NCI-H1105 (cell line): Measurements from ENCODE around the gene B2M.
"Not testable (repeated sequence)": the region's sequence is repeated elsewhere in the genome, so short reads cannot be mapped to it uniquely, and the experiment has no call there.

Experiments
- DNase-seq: peaks from one replicate; lab custom pipeline; 2025; lab: John Stamatoyannopoulos, UW

Gene B2M

DNA sequence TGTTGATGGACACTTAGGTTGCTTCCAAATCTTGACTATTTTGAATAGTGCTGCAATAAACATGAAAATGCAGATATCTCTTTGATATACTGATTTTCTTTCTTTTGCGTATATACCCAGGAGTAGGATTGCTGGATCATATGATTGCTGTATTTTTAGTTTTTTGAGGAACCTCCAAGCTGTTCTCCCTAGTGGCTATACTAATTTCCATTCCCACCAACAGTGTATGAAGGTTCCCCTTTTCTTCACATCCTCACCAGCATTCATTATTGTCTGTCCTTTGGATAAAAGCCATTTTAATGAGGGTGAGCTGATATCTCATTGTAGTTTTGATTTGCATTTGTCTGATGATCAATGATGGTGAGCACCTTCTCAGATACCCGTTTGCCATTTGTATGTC lies 12.7 kb upstream of the B2M start:
- no peak for DNase-seq

DNA sequence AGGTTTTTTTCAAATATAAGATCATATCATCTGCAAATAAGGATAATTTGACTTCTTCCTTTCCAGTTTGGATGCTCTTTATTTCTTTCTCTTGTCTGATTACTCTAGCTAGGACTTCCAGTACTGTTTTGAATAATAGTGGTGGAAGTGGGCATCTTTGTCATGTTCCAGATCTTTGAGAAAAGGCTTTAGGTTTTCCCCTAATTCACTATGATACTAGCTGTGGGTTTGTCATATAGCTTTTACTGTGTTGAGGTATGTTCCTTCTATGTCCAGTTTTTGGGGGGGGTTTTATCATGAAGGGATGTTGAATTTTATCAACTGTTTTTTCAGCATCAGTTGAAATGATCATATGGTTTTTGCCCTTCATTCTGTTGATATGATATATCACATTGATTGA lies 10.6 kb upstream of the B2M start:
- not testable (repeated sequence) for DNase-seq

DNA sequence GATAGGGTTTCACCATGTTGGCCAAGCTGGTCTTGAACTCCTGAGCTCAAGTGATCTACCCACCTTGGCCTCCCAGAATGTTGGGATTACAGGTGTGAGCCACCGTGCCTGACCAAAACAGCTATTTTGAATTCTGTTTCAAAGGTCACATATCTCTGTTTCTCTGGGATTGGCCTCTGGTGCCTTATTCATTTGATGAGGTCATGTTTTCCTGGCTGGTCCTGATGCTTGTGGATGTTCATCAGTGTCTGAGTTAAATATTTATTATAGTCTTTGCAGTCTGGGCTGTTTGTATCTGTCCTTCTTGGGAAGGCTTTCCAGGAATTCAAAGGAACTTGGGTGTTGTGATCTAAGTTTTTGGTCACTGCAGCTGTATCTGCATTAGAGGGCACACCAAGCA lies 5.3 kb upstream of the B2M start:
- no peak for DNase-seq

DNA sequence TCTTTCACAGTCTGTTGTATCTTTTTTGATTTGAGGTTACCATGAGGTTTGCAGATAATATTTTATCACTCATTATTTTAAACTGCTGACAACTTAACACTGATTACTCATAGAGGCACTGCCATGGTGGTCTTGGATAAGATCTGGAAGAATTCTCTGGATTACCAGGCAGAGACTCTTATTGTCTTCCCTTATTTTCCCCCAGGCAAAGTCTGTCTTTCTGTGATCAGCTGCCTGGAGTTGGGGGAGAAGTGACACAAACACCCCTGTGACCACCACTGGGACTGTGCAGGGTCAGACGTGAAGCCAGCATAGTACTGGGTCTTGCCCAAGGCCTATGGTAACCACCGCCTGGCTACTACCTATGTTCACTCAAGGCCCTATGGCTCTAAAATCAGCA lies 4.9 kb upstream of the B2M start:
- DNase-seq, result no peak

DNA sequence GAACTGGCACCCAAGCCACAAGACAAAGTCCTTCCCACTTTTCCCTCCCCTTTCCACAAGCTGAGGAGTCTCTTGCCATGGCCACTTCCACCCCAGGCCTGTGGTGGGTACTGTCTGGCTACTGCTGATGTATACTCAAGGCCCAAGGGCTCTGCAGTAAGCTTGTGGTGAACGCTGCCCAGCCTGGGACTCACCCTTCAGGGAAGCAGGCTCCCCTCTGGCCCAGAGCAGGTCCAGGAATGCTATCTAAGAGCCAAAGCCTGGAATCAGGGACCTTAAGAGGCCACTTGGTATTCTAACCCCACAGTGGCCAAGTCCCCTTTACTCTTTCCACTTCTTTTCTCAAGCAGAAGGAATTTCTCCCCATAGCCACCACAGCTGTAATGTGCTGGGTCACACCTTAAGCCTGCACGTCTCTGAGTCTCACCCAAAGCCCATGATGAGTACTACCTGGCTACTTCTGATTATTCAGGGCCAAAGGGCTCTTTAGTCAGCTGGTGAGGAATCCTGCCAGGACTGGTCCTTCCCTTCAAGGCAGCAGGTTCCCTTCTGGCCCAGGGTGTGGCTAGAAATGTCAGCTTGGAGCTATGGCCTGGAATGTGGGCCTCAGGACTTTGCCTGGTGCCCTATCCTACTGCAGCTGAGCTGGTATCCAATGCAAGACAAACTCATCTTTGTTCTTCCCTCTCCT lies 4.2 kb upstream of the B2M start:
- no peak for DNase-seq

DNA sequence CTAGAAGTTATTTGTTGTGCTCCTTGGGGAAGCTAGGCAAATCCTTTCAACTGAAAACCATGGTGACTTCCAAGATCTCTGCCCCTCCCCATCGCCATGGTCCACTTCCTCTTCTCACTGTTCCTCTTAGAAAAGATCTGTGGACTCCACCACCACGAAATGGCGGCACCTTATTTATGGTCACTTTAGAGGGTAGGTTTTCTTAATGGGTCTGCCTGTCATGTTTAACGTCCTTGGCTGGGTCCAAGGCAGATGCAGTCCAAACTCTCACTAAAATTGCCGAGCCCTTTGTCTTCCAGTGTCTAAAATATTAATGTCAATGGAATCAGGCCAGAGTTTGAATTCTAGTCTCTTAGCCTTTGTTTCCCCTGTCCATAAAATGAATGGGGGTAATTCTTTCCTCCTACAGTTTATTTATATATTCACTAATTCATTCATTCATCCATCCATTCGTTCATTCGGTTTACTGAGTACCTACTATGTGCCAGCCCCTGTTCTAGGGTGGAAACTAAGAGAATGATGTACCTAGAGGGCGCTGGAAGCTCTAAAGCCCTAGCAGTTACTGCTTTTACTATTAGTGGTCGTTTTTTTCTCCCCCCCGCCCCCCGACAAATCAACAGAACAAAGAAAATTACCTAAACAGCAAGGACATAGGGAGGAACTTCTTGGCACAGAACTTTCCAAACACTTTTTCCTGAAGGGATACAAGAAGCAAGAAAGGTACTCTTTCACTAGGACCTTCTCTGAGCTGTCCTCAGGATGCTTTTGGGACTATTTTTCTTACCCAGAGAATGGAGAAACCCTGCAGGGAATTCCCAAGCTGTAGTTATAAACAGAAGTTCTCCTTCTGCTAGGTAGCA lies 851 bp upstream of the B2M start:
- DNase-seq, result no peak

DNA sequence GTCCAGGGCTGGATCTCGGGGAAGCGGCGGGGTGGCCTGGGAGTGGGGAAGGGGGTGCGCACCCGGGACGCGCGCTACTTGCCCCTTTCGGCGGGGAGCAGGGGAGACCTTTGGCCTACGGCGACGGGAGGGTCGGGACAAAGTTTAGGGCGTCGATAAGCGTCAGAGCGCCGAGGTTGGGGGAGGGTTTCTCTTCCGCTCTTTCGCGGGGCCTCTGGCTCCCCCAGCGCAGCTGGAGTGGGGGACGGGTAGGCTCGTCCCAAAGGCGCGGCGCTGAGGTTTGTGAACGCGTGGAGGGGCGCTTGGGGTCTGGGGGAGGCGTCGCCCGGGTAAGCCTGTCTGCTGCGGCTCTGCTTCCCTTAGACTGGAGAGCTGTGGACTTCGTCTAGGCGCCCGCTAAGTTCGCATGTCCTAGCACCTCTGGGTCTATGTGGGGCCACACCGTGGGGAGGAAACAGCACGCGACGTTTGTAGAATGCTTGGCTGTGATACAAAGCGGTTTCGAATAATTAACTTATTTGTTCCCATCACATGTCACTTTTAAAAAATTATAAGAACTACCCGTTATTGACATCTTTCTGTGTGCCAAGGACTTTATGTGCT lies 527 bp downstream of the B2M start:
- peak; percentile 0 for DNase-seq

DNA sequence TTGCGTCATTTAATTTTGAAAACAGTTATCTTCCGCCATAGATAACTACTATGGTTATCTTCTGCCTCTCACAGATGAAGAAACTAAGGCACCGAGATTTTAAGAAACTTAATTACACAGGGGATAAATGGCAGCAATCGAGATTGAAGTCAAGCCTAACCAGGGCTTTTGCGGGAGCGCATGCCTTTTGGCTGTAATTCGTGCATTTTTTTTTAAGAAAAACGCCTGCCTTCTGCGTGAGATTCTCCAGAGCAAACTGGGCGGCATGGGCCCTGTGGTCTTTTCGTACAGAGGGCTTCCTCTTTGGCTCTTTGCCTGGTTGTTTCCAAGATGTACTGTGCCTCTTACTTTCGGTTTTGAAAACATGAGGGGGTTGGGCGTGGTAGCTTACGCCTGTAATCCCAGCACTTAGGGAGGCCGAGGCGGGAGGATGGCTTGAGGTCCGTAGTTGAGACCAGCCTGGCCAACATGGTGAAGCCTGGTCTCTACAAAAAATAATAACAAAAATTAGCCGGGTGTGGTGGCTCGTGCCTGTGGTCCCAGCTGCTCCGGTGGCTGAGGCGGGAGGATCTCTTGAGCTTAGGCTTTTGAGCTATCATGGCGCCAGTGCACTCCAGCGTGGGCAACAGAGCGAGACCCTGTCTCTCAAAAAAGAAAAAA lies 1.2 kb downstream of the B2M start:
- peak; percentile 13 for DNase-seq

DNA sequence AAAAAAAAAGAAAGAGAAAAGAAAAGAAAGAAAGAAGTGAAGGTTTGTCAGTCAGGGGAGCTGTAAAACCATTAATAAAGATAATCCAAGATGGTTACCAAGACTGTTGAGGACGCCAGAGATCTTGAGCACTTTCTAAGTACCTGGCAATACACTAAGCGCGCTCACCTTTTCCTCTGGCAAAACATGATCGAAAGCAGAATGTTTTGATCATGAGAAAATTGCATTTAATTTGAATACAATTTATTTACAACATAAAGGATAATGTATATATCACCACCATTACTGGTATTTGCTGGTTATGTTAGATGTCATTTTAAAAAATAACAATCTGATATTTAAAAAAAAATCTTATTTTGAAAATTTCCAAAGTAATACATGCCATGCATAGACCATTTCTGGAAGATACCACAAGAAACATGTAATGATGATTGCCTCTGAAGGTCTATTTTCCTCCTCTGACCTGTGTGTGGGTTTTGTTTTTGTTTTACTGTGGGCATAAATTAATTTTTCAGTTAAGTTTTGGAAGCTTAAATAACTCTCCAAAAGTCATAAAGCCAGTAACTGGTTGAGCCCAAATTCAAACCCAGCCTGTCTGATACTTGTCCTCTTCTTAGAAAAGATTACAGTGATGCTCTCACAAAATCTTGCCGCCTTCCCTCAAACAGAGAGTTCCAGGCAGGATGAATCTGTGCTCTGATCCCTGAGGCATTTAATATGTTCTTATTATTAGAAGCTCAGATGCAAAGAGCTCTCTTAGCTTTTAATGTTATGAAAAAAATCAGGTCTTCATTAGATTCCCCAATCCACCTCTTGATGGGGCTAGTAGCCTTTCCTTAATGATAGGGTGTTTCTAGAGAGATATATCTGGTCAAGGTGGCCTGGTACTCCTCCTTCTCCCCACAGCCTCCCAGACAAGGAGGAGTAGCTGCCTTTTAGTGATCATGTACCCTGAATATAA lies 2.0 kb downstream of the B2M start:
- peak; percentile 2 for DNase-seq

DNA sequence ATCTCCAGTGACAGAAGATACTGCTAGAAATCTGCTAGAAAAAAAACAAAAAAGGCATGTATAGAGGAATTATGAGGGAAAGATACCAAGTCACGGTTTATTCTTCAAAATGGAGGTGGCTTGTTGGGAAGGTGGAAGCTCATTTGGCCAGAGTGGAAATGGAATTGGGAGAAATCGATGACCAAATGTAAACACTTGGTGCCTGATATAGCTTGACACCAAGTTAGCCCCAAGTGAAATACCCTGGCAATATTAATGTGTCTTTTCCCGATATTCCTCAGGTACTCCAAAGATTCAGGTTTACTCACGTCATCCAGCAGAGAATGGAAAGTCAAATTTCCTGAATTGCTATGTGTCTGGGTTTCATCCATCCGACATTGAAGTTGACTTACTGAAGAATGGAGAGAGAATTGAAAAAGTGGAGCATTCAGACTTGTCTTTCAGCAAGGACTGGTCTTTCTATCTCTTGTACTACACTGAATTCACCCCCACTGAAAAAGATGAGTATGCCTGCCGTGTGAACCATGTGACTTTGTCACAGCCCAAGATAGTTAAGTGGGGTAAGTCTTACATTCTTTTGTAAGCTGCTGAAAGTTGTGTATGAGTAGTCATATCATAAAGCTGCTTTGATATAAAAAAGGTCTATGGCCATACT lies 4.0 kb downstream of the B2M start:
- no peak for DNase-seq

DNA sequence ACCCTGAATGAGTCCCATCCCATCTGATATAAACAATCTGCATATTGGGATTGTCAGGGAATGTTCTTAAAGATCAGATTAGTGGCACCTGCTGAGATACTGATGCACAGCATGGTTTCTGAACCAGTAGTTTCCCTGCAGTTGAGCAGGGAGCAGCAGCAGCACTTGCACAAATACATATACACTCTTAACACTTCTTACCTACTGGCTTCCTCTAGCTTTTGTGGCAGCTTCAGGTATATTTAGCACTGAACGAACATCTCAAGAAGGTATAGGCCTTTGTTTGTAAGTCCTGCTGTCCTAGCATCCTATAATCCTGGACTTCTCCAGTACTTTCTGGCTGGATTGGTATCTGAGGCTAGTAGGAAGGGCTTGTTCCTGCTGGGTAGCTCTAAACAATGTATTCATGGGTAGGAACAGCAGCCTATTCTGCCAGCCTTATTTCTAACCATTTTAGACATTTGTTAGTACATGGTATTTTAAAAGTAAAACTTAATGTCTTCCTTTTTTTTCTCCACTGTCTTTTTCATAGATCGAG lies 4.5 kb downstream of the B2M start:
- no peak for DNase-seq

DNA sequence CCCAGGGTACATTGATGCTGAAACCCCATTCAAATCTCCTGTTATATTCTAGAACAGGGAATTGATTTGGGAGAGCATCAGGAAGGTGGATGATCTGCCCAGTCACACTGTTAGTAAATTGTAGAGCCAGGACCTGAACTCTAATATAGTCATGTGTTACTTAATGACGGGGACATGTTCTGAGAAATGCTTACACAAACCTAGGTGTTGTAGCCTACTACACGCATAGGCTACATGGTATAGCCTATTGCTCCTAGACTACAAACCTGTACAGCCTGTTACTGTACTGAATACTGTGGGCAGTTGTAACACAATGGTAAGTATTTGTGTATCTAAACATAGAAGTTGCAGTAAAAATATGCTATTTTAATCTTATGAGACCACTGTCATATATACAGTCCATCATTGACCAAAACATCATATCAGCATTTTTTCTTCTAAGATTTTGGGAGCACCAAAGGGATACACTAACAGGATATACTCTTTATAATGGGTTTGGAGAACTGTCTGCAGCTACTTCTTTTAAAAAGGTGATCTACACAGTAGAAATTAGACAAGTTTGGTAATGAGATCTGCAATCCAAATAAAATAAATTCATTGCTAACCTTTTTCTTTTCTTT lies 5.8 kb downstream of the B2M start:
- DNase-seq, result no peak

DNA sequence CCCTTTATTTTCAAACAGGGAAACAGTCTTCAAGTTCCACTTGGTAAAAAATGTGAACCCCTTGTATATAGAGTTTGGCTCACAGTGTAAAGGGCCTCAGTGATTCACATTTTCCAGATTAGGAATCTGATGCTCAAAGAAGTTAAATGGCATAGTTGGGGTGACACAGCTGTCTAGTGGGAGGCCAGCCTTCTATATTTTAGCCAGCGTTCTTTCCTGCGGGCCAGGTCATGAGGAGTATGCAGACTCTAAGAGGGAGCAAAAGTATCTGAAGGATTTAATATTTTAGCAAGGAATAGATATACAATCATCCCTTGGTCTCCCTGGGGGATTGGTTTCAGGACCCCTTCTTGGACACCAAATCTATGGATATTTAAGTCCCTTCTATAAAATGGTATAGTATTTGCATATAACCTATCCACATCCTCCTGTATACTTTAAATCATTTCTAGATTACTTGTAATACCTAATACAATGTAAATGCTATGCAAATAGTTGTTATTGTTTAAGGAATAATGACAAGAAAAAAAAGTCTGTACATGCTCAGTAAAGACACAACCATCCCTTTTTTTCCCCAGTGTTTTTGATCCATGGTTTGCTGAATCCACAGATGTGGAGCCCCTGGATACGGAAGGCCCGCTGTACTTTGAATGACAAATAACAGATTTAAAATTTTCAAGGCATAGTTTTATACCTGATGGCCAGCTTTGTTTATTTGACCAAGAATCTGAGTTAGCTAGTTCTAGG lies 7.0 kb downstream of the B2M start:
- DNase-seq, result no peak

DNA sequence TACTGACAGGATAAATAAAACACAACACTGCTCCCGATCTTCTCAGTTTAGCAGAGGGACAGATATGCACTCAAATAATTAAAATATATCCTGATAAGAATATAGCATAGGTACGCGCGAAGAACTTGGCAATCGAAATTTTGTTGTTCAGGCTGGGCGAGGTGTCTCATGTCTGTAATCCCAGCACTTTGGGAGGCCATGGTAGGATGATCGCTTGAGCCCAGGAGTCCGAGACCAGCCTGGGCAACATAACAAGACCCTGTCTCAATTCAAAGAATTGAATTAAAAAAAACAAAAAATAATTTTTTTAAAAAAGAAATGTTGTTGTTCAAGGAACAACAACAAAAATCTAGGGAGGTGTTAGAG lies 7.6 kb downstream of the B2M start:
- no peak for DNase-seq

DNA sequence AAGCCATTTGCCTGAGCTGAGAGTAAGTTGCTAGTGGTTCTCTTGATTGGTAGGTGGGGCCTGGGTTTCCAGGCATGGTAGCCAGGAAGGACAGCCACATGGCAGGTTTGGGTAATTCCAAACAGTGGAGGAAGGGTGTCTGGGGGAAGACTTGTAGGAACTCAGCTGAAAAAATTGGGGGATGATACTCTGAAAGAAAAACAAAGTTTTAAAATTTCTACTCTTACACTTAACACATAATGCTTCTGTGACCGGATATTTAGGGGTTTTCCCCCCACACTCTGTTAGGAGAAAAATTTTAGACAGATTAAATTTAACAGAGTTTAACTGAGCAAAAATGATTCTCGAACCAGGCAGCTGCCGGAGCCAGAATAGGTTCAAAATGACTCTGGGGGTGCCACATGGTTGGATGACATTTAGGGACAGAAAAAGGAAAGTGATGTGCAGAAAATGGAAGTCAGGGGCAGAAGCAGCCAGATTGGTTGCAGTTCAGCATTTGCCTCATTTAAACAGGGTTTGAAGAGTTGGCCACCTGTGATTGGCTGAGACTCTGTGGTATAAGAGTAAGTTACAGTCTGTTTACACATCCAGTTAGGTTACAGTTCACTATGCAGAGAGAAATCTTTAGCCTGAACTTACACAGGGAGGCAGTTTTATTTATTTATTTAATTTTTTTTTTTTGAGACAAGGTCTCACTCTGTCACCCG lies 8.1 kb downstream of the B2M start:
- no peak for DNase-seq

DNA sequence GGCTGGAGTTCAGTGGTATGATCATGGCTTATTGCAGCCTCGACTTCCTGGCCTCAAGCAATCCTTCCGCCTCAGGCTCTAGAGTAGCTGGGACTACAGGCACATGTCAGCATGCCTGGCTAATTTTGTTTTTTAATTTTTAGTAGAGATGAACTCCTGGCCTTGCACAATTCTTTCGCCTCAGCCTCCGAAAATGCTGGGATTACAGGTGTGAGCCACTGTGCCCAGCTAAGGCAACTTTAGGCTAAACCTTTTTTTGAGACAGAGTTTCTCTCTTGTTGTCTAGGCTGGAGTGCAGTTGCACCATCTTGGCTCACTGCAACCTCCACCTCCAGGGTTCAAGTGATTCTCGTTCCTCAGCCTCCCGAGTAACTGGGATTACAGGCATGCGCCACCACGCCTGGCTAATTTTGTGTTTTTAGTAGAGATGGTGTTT lies 8.7 kb downstream of the B2M start:
- DNase-seq, result not testable (repeated sequence)

DNA sequence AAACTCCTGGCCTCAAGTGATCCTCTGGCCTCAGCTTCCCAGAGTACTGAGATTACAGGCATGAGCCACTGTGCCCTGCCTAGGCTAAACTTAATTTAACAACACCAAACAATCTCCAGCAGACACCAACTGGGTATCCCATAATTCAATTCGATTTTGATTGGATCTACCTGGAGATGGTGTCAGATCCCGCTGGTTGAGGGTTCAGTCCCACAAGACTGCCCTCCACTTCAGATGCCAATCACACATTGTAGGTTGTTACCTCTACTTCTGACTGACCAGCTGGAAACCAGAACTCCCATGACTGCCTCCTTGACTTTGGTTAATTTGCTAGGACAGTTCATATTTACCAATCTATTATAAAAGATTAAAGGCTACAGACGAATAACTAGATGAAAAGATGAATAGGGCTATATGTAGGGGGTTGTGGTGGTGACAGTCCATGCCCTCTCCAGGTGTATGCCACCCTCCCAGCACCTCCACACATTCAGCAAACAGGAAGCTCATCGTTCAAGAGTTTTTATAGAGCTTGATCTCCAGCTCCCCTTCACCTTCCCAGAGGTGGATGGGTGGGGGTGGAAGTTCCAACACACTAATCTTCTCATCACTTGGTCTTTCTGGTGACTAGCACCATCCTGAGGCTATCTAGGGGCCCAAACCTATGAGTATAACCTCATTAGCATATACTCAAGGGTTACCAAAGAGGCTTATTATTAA lies 9.3 kb downstream of the B2M start:
- DNase-seq, result no peak

DNA sequence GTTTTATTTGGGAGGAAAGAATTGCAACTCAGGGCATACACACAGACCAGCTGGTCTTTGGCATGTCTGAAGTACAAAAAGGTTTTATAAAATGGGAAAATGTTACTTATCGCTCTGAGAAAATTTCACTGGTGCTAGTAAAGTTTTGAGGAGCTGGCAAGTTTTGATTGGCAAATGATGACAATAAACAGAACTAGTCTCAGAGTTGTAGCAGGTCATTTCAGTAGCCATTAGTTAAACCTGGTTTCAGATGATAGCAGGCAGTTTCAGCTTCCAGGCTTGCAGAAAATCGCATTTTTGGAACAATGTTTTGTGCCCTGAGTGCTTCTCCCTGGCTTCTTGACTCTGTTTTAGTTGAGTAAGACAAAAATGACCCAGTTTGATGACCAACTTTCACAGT lies 10.7 kb downstream of the B2M start:
- no peak for DNase-seq
